K562 (cell line): ENCODE results near the gene CSF2.
"Not testable (repeated sequence)": the region's sequence is repeated elsewhere in the genome, so short reads cannot be mapped to it uniquely, and the experiment has no call there.

Experiments used
- POLR2A ChIP-seq: fragments of 450-650 bp; conservative IDR thresholded peaks from 2 replicates; pipeline ENCODE4 v1.6.1; 2016
- ZFP1 ChIP-seq: fragments of 450-650 bp; formaldehyde crosslinking; IDR thresholded peaks from 2 replicates; pipeline ENCODE4 v1.4.0; 2020; ENCODE audit warnings: mild to moderate bottlenecking, mixed read lengths
- ZNF431 ChIP-seq: sonication (generic); formaldehyde crosslinking; IDR thresholded peaks from 2 replicates; pipeline ENCODE4 v1.8.0; 2022; ENCODE audit warnings: mild to moderate bottlenecking, missing genetic modification reagents
- TF ChIP-seq, protein P1 (sequence below): fragments of 200-600 bp; sonication (generic); IDR thresholded peaks from one replicate; pipeline ENCODE4 v1.6.1; 2012; ENCODE audit warnings: mild to moderate bottlenecking, low read depth, low read length, inconsistent platforms

DNA sequence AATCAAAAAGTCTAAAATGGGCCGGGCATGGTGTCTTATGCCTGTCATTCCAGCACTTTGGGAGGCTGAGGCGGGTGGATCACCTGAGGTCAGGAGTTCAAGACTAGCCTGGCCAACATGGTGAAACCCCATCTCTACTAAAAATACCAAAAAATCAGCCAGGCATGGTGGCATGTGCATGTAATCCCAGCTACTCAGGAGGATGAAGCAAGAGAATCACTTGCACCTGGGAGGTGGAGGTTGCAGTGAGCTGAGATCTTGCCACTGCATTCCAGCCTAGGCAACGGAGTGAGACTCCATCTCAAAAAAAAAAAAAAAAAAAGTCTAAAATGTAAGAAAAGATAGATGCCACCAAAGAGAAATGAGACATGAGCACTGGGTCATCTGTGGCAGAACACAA lies 49.4 kb downstream of the CSF2 start:
- TF ChIP-seq ZFP1; ZNF431 (CRISPR knock-in tag); POLR2A: not testable (repeated sequence)
- TF ChIP-seq, protein P1, sequence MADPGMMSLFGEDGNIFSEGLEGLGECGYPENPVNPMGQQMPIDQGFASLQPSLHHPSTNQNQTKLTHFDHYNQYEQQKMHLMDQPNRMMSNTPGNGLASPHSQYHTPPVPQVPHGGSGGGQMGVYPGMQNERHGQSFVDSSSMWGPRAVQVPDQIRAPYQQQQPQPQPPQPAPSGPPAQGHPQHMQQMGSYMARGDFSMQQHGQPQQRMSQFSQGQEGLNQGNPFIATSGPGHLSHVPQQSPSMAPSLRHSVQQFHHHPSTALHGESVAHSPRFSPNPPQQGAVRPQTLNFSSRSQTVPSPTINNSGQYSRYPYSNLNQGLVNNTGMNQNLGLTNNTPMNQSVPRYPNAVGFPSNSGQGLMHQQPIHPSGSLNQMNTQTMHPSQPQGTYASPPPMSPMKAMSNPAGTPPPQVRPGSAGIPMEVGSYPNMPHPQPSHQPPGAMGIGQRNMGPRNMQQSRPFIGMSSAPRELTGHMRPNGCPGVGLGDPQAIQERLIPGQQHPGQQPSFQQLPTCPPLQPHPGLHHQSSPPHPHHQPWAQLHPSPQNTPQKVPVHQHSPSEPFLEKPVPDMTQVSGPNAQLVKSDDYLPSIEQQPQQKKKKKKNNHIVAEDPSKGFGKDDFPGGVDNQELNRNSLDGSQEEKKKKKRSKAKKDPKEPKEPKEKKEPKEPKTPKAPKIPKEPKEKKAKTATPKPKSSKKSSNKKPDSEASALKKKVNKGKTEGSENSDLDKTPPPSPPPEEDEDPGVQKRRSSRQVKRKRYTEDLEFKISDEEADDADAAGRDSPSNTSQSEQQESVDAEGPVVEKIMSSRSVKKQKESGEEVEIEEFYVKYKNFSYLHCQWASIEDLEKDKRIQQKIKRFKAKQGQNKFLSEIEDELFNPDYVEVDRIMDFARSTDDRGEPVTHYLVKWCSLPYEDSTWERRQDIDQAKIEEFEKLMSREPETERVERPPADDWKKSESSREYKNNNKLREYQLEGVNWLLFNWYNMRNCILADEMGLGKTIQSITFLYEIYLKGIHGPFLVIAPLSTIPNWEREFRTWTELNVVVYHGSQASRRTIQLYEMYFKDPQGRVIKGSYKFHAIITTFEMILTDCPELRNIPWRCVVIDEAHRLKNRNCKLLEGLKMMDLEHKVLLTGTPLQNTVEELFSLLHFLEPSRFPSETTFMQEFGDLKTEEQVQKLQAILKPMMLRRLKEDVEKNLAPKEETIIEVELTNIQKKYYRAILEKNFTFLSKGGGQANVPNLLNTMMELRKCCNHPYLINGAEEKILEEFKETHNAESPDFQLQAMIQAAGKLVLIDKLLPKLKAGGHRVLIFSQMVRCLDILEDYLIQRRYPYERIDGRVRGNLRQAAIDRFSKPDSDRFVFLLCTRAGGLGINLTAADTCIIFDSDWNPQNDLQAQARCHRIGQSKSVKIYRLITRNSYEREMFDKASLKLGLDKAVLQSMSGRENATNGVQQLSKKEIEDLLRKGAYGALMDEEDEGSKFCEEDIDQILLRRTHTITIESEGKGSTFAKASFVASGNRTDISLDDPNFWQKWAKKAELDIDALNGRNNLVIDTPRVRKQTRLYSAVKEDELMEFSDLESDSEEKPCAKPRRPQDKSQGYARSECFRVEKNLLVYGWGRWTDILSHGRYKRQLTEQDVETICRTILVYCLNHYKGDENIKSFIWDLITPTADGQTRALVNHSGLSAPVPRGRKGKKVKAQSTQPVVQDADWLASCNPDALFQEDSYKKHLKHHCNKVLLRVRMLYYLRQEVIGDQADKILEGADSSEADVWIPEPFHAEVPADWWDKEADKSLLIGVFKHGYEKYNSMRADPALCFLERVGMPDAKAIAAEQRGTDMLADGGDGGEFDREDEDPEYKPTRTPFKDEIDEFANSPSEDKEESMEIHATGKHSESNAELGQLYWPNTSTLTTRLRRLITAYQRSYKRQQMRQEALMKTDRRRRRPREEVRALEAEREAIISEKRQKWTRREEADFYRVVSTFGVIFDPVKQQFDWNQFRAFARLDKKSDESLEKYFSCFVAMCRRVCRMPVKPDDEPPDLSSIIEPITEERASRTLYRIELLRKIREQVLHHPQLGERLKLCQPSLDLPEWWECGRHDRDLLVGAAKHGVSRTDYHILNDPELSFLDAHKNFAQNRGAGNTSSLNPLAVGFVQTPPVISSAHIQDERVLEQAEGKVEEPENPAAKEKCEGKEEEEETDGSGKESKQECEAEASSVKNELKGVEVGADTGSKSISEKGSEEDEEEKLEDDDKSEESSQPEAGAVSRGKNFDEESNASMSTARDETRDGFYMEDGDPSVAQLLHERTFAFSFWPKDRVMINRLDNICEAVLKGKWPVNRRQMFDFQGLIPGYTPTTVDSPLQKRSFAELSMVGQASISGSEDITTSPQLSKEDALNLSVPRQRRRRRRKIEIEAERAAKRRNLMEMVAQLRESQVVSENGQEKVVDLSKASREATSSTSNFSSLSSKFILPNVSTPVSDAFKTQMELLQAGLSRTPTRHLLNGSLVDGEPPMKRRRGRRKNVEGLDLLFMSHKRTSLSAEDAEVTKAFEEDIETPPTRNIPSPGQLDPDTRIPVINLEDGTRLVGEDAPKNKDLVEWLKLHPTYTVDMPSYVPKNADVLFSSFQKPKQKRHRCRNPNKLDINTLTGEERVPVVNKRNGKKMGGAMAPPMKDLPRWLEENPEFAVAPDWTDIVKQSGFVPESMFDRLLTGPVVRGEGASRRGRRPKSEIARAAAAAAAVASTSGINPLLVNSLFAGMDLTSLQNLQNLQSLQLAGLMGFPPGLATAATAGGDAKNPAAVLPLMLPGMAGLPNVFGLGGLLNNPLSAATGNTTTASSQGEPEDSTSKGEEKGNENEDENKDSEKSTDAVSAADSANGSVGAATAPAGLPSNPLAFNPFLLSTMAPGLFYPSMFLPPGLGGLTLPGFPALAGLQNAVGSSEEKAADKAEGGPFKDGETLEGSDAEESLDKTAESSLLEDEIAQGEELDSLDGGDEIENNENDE, result not testable (repeated sequence)
